Fibroblast of lung (primary cell): ENCODE measurements around the gene ABHD17C. TPM values are rescaled to one million over a fixed set of nuclear protein-coding genes. Genes with fewer than 3 reads are reported as not detected.
A peak's percentile ranks its signal among the peaks of the same experiment; 100 is the strongest.

Experiments used
- DNase-seq, 2 donors: peaks; one replicate each; pipeline versions ENCODE4 v3.0.0 to v3.0.0-alpha.2; 2010; ENCODE audit warnings: low read depth in 2 of 2
- H2AFZ ChIP-seq: 2 replicates; pipeline ENCODE4 v1.5.1; 2012; ENCODE audit warnings: low read length, control low read depth, inconsistent platforms
- H3K27ac ChIP-seq: 2 replicates; pipeline ENCODE4 v1.5.1; 2011; ENCODE audit warnings: low read length, control low read depth; ENCODE audit not compliant: insufficient read depth
- H3K27me3 ChIP-seq: 2 replicates; pipeline ENCODE4 v1.5.1; 2011; ENCODE audit warnings: mild to moderate bottlenecking, low read length; ENCODE audit not compliant: control insufficient read depth, insufficient read depth
- H3K36me3 ChIP-seq: 2 replicates; pipeline ENCODE4 v1.5.1; 2011; ENCODE audit warnings: low read length; ENCODE audit not compliant: control insufficient read depth, insufficient read depth
- H3K4me1 ChIP-seq: 2 replicates; pipeline ENCODE4 v1.5.1; 2011; ENCODE audit warnings: low read length; ENCODE audit not compliant: control insufficient read depth, insufficient read depth; ENCODE audit errors: extremely low read depth
- H3K4me2 ChIP-seq: 2 replicates; pipeline ENCODE4 v1.5.1; 2011; ENCODE audit warnings: low read length, control low read depth; ENCODE audit not compliant: insufficient read depth; ENCODE audit errors: extremely low read depth
- H3K4me3 ChIP-seq, 4 experiments: fragments of 200-600 bp in 1 of 4; sonication (generic) in 1 of 4; replicated peaks in 1 of 4; 2 replicates each; pipeline ENCODE4 v1.5.1; 2011 to 2016; ENCODE audit warnings: low read length in 4 of 4, low read depth in 3 of 4, mild to moderate bottlenecking in 3 of 4, control low read depth in 2 of 4, inconsistent platforms in 1 of 4, mixed read lengths in 1 of 4; ENCODE audit not compliant: insufficient read depth in 1 of 4; ENCODE audit errors: control extremely low read depth in 1 of 4
- H3K79me2 ChIP-seq: 2 replicates; pipeline ENCODE4 v1.5.1; 2012; ENCODE audit warnings: mild to moderate bottlenecking, low read length, inconsistent platforms; ENCODE audit not compliant: control insufficient read depth, insufficient read depth
- H3K9ac ChIP-seq: 2 replicates; pipeline ENCODE4 v1.5.1; 2011; ENCODE audit warnings: mild to moderate bottlenecking, low read length, control low read depth; ENCODE audit not compliant: insufficient read depth
- H3K9me3 ChIP-seq: 2 replicates; pipeline ENCODE4 v1.5.1; 2012; ENCODE audit warnings: low read depth, low read length; ENCODE audit not compliant: control insufficient read depth, insufficient read depth
- H4K20me1 ChIP-seq: 2 replicates; pipeline ENCODE4 v1.5.1; 2011; ENCODE audit warnings: low read length; ENCODE audit not compliant: control insufficient read depth, insufficient read depth; ENCODE audit errors: extremely low read depth
- CTCF ChIP-seq, 2 donors: IDR thresholded peaks in 1 of 2; conservative IDR thresholded peaks in 1 of 2; 1 replicate in 1 of 2; 2 replicates in 1 of 2; pipeline ENCODE4 v1.5.1; 2011 to 2012; ENCODE audit warnings: low read length in 2 of 2, control low read depth in 1 of 2, inconsistent platforms in 1 of 2, low read depth in 1 of 2, mild to moderate bottlenecking in 1 of 2
- EZH2 ChIP-seq: IDR thresholded peaks from 2 replicates; pipeline ENCODE4 v1.5.1; 2012; ENCODE audit warnings: low read length, control low read depth, mild to moderate bottlenecking; ENCODE audit errors: missing control alignments
- polyA plus RNA-seq, 2 donors: library from polyadenylated mRNA; depleted of rRNA in 1 of 2; stranded (reverse) in 1 of 2; unstranded in 1 of 2; fragments of >200 nt; gene quantifications; 2 replicates each; pipeline ENCODE4 v1.2.1, GENCODE V29; 2011 to 2012; ENCODE audit warnings: missing spikeins in 1 of 2
- total RNA-seq: library from RNA; depleted of rRNA; stranded (reverse); fragments of >200 nt; gene quantifications from 2 replicates; pipeline ENCODE4 v1.2.1, GENCODE V29; 2014

The ABHD17C gene
- total and polyA plus RNA-seq, 2 donors (not counting 1 experiment from before 2014, with no cell fraction given), result 14.0 to 38.7 TPM

- peaks cover 4% of the 10 kb centered on the region for H3K36me3 ChIP-seq
- peak in 1 of 2 donors; percentile 48 for DNase-seq
- TF ChIP-seq EZH2, result no peak
- no peak for TF ChIP-seq CTCF (conservative IDR thresholded peaks at IDR 0.05 in 1 of 2, IDR thresholded peaks at IDR 0.05 in 1 of 2; ENCODE audit: low read depth in 1 of 2, low read length in 2 of 2)
- peaks cover 39% of the 10 kb centered on the region for H3K79me2 ChIP-seq
- peak overlapping the region; percentile 46 to 81 (median 74) for H3K4me3 ChIP-seq
- peaks cover 2% of the 10 kb centered on the region for H3K4me1 ChIP-seq
- H3K27me3 ChIP-seq, result no peaks in the 10 kb centered on the region
- no peaks in the 10 kb centered on the region for H3K9me3 ChIP-seq
- peak overlapping the region; percentile 59 for H3K9ac ChIP-seq
- no peaks in the 10 kb centered on the region for H4K20me1 ChIP-seq
- peak overlapping the region; percentile 37 for H2AFZ ChIP-seq
- peak overlapping the region; percentile 16 for H3K27ac ChIP-seq
- H3K4me2 ChIP-seq, result peak overlapping the region; percentile 61
Observed at GRCh38 chr15:80694611-80695098, 455 bp upstream of the ABHD17C start.

- Histone ChIP-seq H3K4me2 (peak overlapping the region; percentile 92), H3K4me3 (peak overlapping the region; percentile 51 to 85 (median 67)), H2AFZ (peak overlapping the region; percentile 24), H3K4me1 (peaks cover 2% of the 10 kb centered on the region), H4K20me1 (no peaks in the 10 kb centered on the region), H3K27ac (peak overlapping the region; percentile 44), H3K79me2 (peaks cover 52% of the 10 kb centered on the region), H3K9ac (peak overlapping the region; percentile 58), H3K36me3 (peaks cover 4% of the 10 kb centered on the region), H3K27me3 (no peaks in the 10 kb centered on the region), H3K9me3 (no peaks in the 10 kb centered on the region)
- TF ChIP-seq CTCF (conservative IDR thresholded peaks at IDR 0.05 in 1 of 2, IDR thresholded peaks at IDR 0.05 in 1 of 2; ENCODE audit: low read depth in 1 of 2, low read length in 2 of 2) (peak; percentile 23 to 40), EZH2 (no peak)
- peak; percentile 22 to 53 for DNase-seq
Observed at GRCh38 chr15:80695911-80696661, 976 bp downstream of the ABHD17C start.

GRCh38 chr15:80697075-80697685 is 2.1 kb downstream of the ABHD17C start:
- Histone ChIP-seq H2AFZ (no peak overlapping the region), H3K79me2 (peaks cover 63% of the 10 kb centered on the region), H3K4me2 (peak overlapping the region; percentile 92), H3K9me3 (no peaks in the 10 kb centered on the region), H3K4me1 (peaks cover 2% of the 10 kb centered on the region), H3K36me3 (peaks cover 4% of the 10 kb centered on the region), H3K27me3 (no peaks in the 10 kb centered on the region), H4K20me1 (no peaks in the 10 kb centered on the region), H3K4me3 (peak overlapping the region; percentile 51 to 85 (median 67)), H3K9ac (no peak overlapping the region), H3K27ac (no peak overlapping the region)
- DNase-seq, result peak in 1 of 2 donors; percentile 2
- TF ChIP-seq EZH2, result no peak
- TF ChIP-seq CTCF (conservative IDR thresholded peaks at IDR 0.05 in 1 of 2, IDR thresholded peaks at IDR 0.05 in 1 of 2; ENCODE audit: low read depth in 1 of 2, low read length in 2 of 2), result no peak
